Gastroesophageal sphincter (tissue), 4 donors: ENCODE data around the gene WDR43. TPM values are rescaled to one million over a fixed set of nuclear protein-coding genes. Genes with fewer than 3 reads are reported as not detected.
A peak's percentile ranks its signal among the peaks of the same experiment; 100 is the strongest.

ENCODE experiments used
- ATAC-seq: fragments of 150-250 bp; one replicate; pipeline ENCODE4 v1.9.1; 2016; ENCODE audit warnings: mild to moderate bottlenecking, moderate library complexity
- H3K27ac ChIP-seq, 4 donors: fragments of 200-600 bp; sonication (generic) in 3 of 4; 1 replicate in 3 of 4; 2 replicates in 1 of 4; pipeline ENCODE4 v1.5.1; 2016 to 2019
- H3K27me3 ChIP-seq: fragments of 200-600 bp; sonication (generic); one replicate; pipeline ENCODE4 v1.5.1; 2019
- H3K36me3 ChIP-seq, 2 donors: fragments of 200-600 bp; sonication (generic); one replicate each; pipeline ENCODE4 v1.5.1; 2019; ENCODE audit warnings: control low read depth in 1 of 2
- H3K4me1 ChIP-seq, 3 donors: fragments of 200-600 bp; sonication (generic); 1 replicate in 2 of 3; 2 replicates in 1 of 3; pipeline ENCODE4 v1.5.1; 2016 to 2019; ENCODE audit warnings: control low read depth in 2 of 3
- H3K4me3 ChIP-seq, 2 donors: fragments of 200-600 bp; sonication (generic); one replicate each; pipeline ENCODE4 v1.5.1; 2019; ENCODE audit warnings: mild to moderate bottlenecking in 1 of 2, moderate library complexity in 1 of 2
- H3K9me3 ChIP-seq, 3 donors: fragments of 200-600 bp; sonication (generic); one replicate each; pipeline ENCODE4 v1.5.1; 2017 to 2019; ENCODE audit warnings: control low read depth in 2 of 3
- EP300 ChIP-seq: sonication (generic); formaldehyde crosslinking; IDR thresholded peaks from one replicate; pipeline ENCODE4 v1.6.1; 2017; ENCODE audit warnings: antibody characterized with exemption, mild to moderate bottlenecking
- POLR2A ChIP-seq, 2 donors: fragments of 450-650 bp; IDR thresholded peaks; one replicate each; pipeline ENCODE4 v1.6.1; 2017; ENCODE audit warnings: antibody characterized with exemption in 2 of 2, mild to moderate bottlenecking in 2 of 2, moderate library complexity in 1 of 2
- POLR2AphosphoS5 ChIP-seq: sonication (generic); formaldehyde crosslinking; IDR thresholded peaks from one replicate; pipeline ENCODE4 v1.6.1; 2017; ENCODE audit warnings: antibody characterized with exemption
- WGBS, 2 donors: methylation state at CpG; one replicate each; pipeline ENCODE4 v1.1.5; 2018; ENCODE audit warnings: low coverage in 1 of 2; 5-methylcytosine and 5-hydroxymethylcytosine counted together
- total RNA-seq, 4 donors: library from RNA; depleted of rRNA; stranded (reverse); fragments of >200 nt; gene quantifications; one replicate each; pipeline ENCODE4 v1.1.0, GENCODE V29; 2016
- TF ChIP-seq, protein P1 (sequence below), 4 experiments: fragments of 200-600 bp in 2 of 4; fragments of 450-650 bp in 2 of 4; sonication (generic) in 1 of 4; IDR thresholded peaks; one replicate each; pipeline ENCODE4 v1.5.1; 2017 to 2019; ENCODE audit warnings: antibody characterized with exemption in 4 of 4, mild to moderate bottlenecking in 2 of 4, moderate library complexity in 2 of 4

Gene WDR43
- total RNA-seq, 4 donors from 2014 or later = 29.6 to 51.7 (median 39.0) TPM

DNA sequence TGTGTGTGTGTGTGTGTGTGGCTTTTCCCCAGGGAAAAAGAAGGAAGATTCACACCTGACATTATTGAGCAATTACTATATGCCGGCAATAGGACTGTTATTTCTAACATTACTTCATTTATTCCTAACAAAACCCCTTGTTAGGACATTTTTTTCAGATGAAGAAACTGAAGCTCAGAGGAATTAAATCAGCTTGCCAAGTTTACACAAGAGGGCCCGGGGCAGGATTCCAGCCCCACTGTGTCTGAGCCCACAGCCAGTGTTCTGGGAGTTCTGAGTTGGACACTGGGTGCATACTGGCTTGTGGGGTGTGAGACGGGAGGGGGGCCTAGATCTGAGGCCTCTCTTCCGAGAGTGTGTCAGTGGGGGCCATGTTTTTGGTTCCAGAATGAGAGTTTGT, 96.6 kb downstream of the WDR43 start:
- Histone ChIP-seq H3K27me3 (no peaks in the 10 kb centered on the region), H3K4me3 (no peak overlapping the region), H3K9me3 (no peaks in the 10 kb centered on the region), H3K4me1 (peaks cover 0 to 87% (median 8%) of the 10 kb centered on the region in 3 donors), H3K27ac (peak overlapping the region; percentile 66 to 83 (median 73)), H3K36me3 (no peaks in the 10 kb centered on the region)
- no peak for TF ChIP-seq POLR2A (IDR thresholded peaks at IDR 0.05)
- TF ChIP-seq POLR2AphosphoS5 = peak; percentile 75
- peak; percentile 90 for ATAC-seq
- 5 to 18% methylated on average over 2 to 4 of the region's 4 CpGs for WGBS, 2 donors

DNA sequence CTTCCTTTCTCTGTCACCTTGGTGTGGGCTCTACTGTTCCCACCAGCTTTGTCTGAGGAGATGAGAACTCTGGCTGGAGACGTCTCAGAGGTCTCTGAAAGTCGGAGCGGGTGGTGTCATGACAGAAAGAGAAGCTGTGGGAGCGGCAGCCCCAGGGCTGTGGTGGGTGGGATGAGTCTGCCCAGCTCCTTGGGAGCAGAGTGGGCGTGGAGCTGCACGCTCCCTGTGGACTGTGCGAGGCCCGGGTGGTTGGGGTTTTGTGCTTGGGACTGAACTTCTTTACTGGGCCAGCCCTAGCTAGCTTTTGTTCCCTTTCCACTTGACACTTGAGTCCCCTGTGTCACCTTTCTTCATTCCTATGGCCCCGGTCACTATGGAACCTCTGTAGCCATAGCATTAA, 97.0 kb downstream of the WDR43 start:
- H3K36me3 ChIP-seq = no peaks in the 10 kb centered on the region
- H3K4me3 ChIP-seq = no peak overlapping the region
- no peaks in the 10 kb centered on the region for H3K27me3 ChIP-seq
- H3K9me3 ChIP-seq = no peaks in the 10 kb centered on the region
- H3K27ac ChIP-seq = peak overlapping the region; percentile 66 to 83 (median 73)
- no peak for TF ChIP-seq POLR2AphosphoS5
- no peak for TF ChIP-seq POLR2A (IDR thresholded peaks at IDR 0.05)
- TF ChIP-seq EP300 = no peak
- TF ChIP-seq, protein P1, sequence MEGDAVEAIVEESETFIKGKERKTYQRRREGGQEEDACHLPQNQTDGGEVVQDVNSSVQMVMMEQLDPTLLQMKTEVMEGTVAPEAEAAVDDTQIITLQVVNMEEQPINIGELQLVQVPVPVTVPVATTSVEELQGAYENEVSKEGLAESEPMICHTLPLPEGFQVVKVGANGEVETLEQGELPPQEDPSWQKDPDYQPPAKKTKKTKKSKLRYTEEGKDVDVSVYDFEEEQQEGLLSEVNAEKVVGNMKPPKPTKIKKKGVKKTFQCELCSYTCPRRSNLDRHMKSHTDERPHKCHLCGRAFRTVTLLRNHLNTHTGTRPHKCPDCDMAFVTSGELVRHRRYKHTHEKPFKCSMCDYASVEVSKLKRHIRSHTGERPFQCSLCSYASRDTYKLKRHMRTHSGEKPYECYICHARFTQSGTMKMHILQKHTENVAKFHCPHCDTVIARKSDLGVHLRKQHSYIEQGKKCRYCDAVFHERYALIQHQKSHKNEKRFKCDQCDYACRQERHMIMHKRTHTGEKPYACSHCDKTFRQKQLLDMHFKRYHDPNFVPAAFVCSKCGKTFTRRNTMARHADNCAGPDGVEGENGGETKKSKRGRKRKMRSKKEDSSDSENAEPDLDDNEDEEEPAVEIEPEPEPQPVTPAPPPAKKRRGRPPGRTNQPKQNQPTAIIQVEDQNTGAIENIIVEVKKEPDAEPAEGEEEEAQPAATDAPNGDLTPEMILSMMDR (IDR thresholded peaks at IDR 0.05) = no peak
- H3K4me1 ChIP-seq = peaks cover 0 to 87% (median 8%) of the 10 kb centered on the region in 3 donors
- WGBS, 2 donors = 24% methylated on average over 3 of the region's 9 CpGs; no CpG with 5 or more reads in 1 of the 2 donors
- peak; percentile 15 for ATAC-seq

DNA sequence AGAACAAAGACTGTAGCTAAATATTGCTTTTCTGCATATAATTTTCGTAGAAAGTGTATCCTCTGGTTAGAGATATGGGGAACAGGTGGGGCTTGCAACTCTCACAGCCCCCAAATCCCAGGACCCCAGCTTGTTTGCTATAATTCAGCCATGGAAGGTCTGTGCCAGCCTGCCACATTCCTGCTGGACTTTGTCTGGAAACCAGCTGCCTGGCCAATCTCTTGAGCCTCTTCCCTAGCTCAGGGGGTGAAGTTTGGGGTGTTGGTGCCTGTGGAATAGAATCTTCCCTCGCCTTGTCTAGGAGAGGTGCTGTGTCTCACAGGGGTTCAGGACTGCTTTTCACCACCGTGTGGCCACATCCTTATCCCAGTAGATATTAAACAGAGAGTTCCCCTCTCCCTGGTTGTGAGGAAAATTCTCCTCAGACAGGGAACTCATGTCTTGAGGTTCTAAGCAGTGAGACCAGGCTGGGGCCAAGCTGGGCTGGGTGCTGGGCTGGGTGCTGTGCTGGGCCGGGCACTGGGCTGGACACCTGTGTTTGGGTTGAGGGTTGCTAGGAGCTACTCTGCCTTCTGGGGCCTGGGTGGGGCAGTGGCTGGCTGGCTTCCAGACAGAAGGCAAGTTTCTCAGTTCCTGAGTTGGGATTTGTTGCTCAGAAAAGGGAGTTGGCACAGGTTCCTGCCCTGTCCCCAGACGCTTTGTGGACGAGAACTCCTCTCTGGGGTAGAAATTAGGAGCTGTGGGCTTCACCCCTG, 98.9 kb downstream of the WDR43 start:
- Histone ChIP-seq H3K4me1 (peaks cover 0 to 71% (median 8%) of the 10 kb centered on the region in 3 donors), H3K36me3 (no peaks in the 10 kb centered on the region), H3K27me3 (no peaks in the 10 kb centered on the region), H3K9me3 (no peaks in the 10 kb centered on the region), H3K4me3 (no peak overlapping the region), H3K27ac (peak overlapping the region; percentile 2 to 83 (median 64))
- TF ChIP-seq, protein P1 (IDR thresholded peaks at IDR 0.05) = no peak
- TF ChIP-seq POLR2AphosphoS5 = no peak
- TF ChIP-seq POLR2A (IDR thresholded peaks at IDR 0.05) = no peak
- no peak for TF ChIP-seq EP300
- WGBS, 2 donors = 61 to 80% methylated on average over 1 to 3 of the region's 6 CpGs
- ATAC-seq = no peak

DNA sequence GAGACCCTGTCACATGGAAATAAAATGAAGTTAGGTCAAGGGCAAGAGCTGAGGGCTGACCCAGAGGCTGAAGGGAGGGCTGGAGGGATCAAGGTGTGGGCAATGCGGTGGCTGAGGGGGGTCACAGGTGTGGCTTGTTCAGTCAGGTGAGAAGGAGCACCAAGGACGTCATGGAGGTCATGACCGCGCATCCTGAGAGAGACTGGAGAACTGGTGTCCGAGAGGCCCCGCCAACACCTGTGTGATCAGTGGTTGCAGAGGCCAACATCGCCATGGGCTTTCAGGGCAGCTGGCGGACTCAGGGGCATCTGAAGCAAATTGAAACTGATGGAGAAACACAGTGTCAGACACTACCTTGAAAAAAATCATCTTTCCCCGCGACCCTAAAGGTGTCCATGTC, 99.6 kb downstream of the WDR43 start:
- Histone ChIP-seq H3K27ac (peak overlapping the region in 2 of 4 donors; percentile 55 to 83), H3K4me3 (no peak overlapping the region), H3K36me3 (no peaks in the 10 kb centered on the region), H3K9me3 (no peaks in the 10 kb centered on the region), H3K27me3 (no peaks in the 10 kb centered on the region), H3K4me1 (peaks cover 0 to 64% (median 8%) of the 10 kb centered on the region in 3 donors)
- ATAC-seq = no peak
- 75 to 93% methylated on average over 3 to 9 of the region's 10 CpGs for WGBS, 2 donors
- TF ChIP-seq POLR2AphosphoS5 (no peak), EP300 (no peak), POLR2A (IDR thresholded peaks at IDR 0.05) (no peak)
- TF ChIP-seq, protein P1 (IDR thresholded peaks at IDR 0.05) = no peak

DNA sequence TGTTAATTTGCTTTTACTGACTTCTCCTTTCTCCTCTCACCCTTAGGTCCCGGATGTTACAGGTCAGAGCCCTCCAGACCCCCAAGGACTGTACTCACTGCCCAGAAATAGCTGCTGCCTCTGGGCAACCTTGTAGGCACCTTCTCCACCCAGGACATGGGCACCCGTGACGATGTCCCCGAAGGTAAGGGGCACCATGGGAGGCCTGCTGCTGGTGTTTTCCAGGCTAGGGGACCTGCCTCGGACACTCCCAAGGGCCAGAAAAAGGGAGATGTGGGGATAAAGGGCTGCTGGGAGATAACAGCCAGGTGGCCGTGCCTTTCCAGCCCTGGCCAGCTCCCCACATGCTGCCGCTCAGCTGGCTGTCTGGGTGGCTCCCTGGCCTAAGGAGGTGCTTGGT, 100.2 kb downstream of the WDR43 start:
- H3K4me3 ChIP-seq = no peak overlapping the region
- no peaks in the 10 kb centered on the region for H3K36me3 ChIP-seq
- no peaks in the 10 kb centered on the region for H3K27me3 ChIP-seq
- peaks cover 0 to 58% (median 8%) of the 10 kb centered on the region in 3 donors for H3K4me1 ChIP-seq
- TF ChIP-seq POLR2A (IDR thresholded peaks at IDR 0.05) = no peak
- no peak for TF ChIP-seq EP300
- TF ChIP-seq POLR2AphosphoS5 = no peak
- TF ChIP-seq, protein P1 (IDR thresholded peaks at IDR 0.05) = no peak
- no peak for ATAC-seq
- H3K27ac ChIP-seq = peak overlapping the region in 1 of 4 donors; percentile 83
- H3K9me3 ChIP-seq = no peaks in the 10 kb centered on the region
- WGBS, 2 donors = 57 to 67% methylated on average over 3 of the region's 7 CpGs
